Tibial nerve (tissue), 4 donors: ENCODE results near the gene MUC22. TPM values are rescaled to one million over a fixed set of nuclear protein-coding genes. Genes with fewer than 3 reads are reported as not detected.

Experiments
- DNase-seq, 2 donors: peaks; one replicate each; pipeline ENCODE4 v3.0.0-alpha.2; 2019; ENCODE audit warnings: low spot score in 2 of 2
- H3K27ac ChIP-seq, 4 donors: fragments of 200-600 bp; sonication (generic) in 3 of 4; one replicate each; pipeline ENCODE4 v1.5.1; 2017 to 2019; ENCODE audit warnings: mild to moderate bottlenecking in 1 of 4
- H3K27me3 ChIP-seq, 2 donors: fragments of 200-600 bp; sonication (generic) in 1 of 2; one replicate each; pipeline versions ENCODE4 v1.5.1 to v1.6.0; 2017 to 2019
- H3K36me3 ChIP-seq, 3 donors: fragments of 200-600 bp; sonication (generic); one replicate each; pipeline ENCODE4 v1.5.1; 2018 to 2019
- H3K4me1 ChIP-seq, 4 donors: fragments of 200-600 bp; sonication (generic) in 3 of 4; one replicate each; pipeline ENCODE4 v1.5.1; 2017 to 2019
- H3K4me3 ChIP-seq, 4 donors: fragments of 200-600 bp; sonication (generic) in 3 of 4; one replicate each; pipeline ENCODE4 v1.5.1; 2017 to 2019; ENCODE audit warnings: mild to moderate bottlenecking in 1 of 4, moderate library complexity in 1 of 4
- H3K9me3 ChIP-seq, 4 donors: fragments of 200-600 bp; sonication (generic) in 3 of 4; one replicate each; pipeline ENCODE4 v1.5.1; 2017 to 2019
- CTCF ChIP-seq, 5 experiments: fragments of 200-600 bp in 3 of 5; fragments of 450-650 bp in 2 of 5; sonication (generic) in 3 of 5; IDR thresholded peaks; one replicate each; pipeline ENCODE4 v1.5.1; 2016 to 2019; ENCODE audit warnings: antibody characterized with exemption in 5 of 5, mild to moderate bottlenecking in 3 of 5, moderate library complexity in 2 of 5
- EP300 ChIP-seq, 2 donors: sonication (generic); formaldehyde crosslinking; IDR thresholded peaks; one replicate each; pipeline ENCODE4 v1.6.1; 2017; ENCODE audit warnings: antibody characterized with exemption in 2 of 2, mild to moderate bottlenecking in 1 of 2
- POLR2A ChIP-seq, 2 donors: fragments of 450-650 bp; IDR thresholded peaks; one replicate each; pipeline ENCODE4 v1.6.1; 2017; ENCODE audit warnings: antibody characterized with exemption in 2 of 2, mild to moderate bottlenecking in 2 of 2, moderate library complexity in 2 of 2
- WGBS, 2 donors: methylation state at CpG; one replicate each; pipeline ENCODE4 v1.1.5; 2018; 5-methylcytosine and 5-hydroxymethylcytosine counted together
- small RNA-seq: library from RNA; depleted of rRNA; stranded (forward); fragments of <200 nt; gene quantifications from one replicate; pipeline ENCODE3, GENCODE V24; 2016
- total RNA-seq, 4 donors: library from RNA; depleted of rRNA; stranded (reverse); fragments of >200 nt; gene quantifications; one replicate each; pipeline ENCODE4 v1.1.0, GENCODE V29; 2016

MUC22 gene
- total RNA-seq, 4 donors from 2014 or later: not detected

GRCh38 chr6:31079656-31080261 is 69.5 kb downstream of the MUC22 start:
- peak overlapping the region in 2 of 4 donors; percentile 26 to 27 for H3K4me3 ChIP-seq
- H3K36me3 ChIP-seq: no peaks in the 10 kb centered on the region
- peak; percentile 52 to 85 for DNase-seq
- no peaks in the 10 kb centered on the region for H3K27me3 ChIP-seq
- peak; percentile 63 to 91 (median 78) for TF ChIP-seq CTCF (IDR thresholded peaks at IDR 0.05)
- no peak for TF ChIP-seq POLR2A (IDR thresholded peaks at IDR 0.05)
- no peaks in the 10 kb centered on the region for H3K9me3 ChIP-seq
- WGBS, 2 donors: 24 to 25% methylated on average over 22 of the region's 22 CpGs
- peaks cover 0 to 11% (median 2%) of the 10 kb centered on the region in 4 donors for H3K4me1 ChIP-seq
- peak overlapping the region in 1 of 4 donors; percentile 33 for H3K27ac ChIP-seq

- Histone ChIP-seq H3K4me3 (no peak overlapping the region), H3K27me3 (no peaks in the 10 kb centered on the region), H3K9me3 (no peaks in the 10 kb centered on the region), H3K4me1 (peaks cover 0 to 15% (median 2%) of the 10 kb centered on the region in 4 donors), H3K27ac (no peak overlapping the region), H3K36me3 (no peaks in the 10 kb centered on the region)
- DNase-seq: no peak
- WGBS, 2 donors: 75 to 78% methylated on average over 6 of the region's 6 CpGs
- TF ChIP-seq POLR2A (IDR thresholded peaks at IDR 0.05): no peak
- no peak for TF ChIP-seq CTCF (IDR thresholded peaks at IDR 0.05)
- no peak for TF ChIP-seq EP300 (IDR thresholded peaks at IDR 0.05)
Measured at GRCh38 chr6:31081872-31082271, 71.6 kb downstream of the MUC22 start.

GRCh38 chr6:31083742-31084354 is 73.6 kb downstream of the MUC22 start:
- TF ChIP-seq CTCF (IDR thresholded peaks at IDR 0.05) (peak in 1 of 5 experiments; percentile 21), POLR2A (IDR thresholded peaks at IDR 0.05) (no peak), EP300 (IDR thresholded peaks at IDR 0.05) (no peak)
- no peaks in the 10 kb centered on the region for H3K9me3 ChIP-seq
- no peak overlapping the region for H3K4me3 ChIP-seq
- no peaks in the 10 kb centered on the region for H3K27me3 ChIP-seq
- peak in 1 of 2 donors; percentile 24 for DNase-seq
- H3K36me3 ChIP-seq: no peaks in the 10 kb centered on the region
- H3K27ac ChIP-seq: peak overlapping the region in 2 of 4 donors; percentile 0 to 52
- H3K4me1 ChIP-seq: peaks cover 0 to 23% (median 2%) of the 10 kb centered on the region in 4 donors
- 35 to 55% methylated on average over 8 of the region's 8 CpGs for WGBS, 2 donors

Small RNA genes within 50 kb of the gene (small RNA-seq; reads per million reads assigned to genes)
- not detected for gene RNU6-1133P

Other genes starting within 250 kb of the MUC22 start
- 10 to 100 TPM; 36.7 to 60.1 (median 39.8) TPM for gene DDR1, start 126.0 kb upstream of the MUC22 start, total RNA-seq
- gene GTF2H4, start 102.3 kb upstream of the MUC22 start, total RNA-seq: 10 to 100 TPM in 2 of 4 donors, 1 to 10 TPM in 2; 2.2 to 25.2 (median 10.1) TPM
- 10 to 100 TPM; 22.6 to 26.2 (median 24.7) TPM for gene VARS2, start 96.2 kb upstream of the MUC22 start, total RNA-seq
- not detected for gene SFTA2, start 78.3 kb upstream of the MUC22 start, total RNA-seq
- under 1 TPM in 1 of 4 donors, not detected in 3; under 0.01 TPM for gene MUCL3, start 69.5 kb upstream of the MUC22 start, total RNA-seq
- gene MUC21, start 26.8 kb upstream of the MUC22 start, total RNA-seq: not detected
- not detected for gene C6orf15, start 102.1 kb downstream of the MUC22 start, total RNA-seq
- 1 to 10 TPM in 3 of 4 donors, under 1 TPM in 1; 0.42 to 8.5 (median 2.2) TPM for gene PSORS1C1, start 104.3 kb downstream of the MUC22 start, total RNA-seq
- not detected for gene CDSN, start 110.0 kb downstream of the MUC22 start, total RNA-seq
- not detected for gene PSORS1C2, start 128.6 kb downstream of the MUC22 start, total RNA-seq
- gene CCHCR1, start 147.3 kb downstream of the MUC22 start, total RNA-seq: 10 to 100 TPM; 13.8 to 25.1 (median 18.7) TPM
- 1 to 10 TPM; 1.2 to 4.6 (median 4.0) TPM for gene TCF19, start 148.1 kb downstream of the MUC22 start, total RNA-seq
- gene POU5F1, start 160.2 kb downstream of the MUC22 start, total RNA-seq: 1 to 10 TPM in 2 of 4 donors, not detected in 2; 1.2 to 9.8 TPM